DOHH2 (cell line): ENCODE results near the gene CATSPERE.

Experiments
- H3F3A ChIP-seq: fragments of 200-600 bp; sonication (generic), shearing (Covaris generic); 2 replicates; pipeline ENCODE4 v1.6.0; 2016; ENCODE audit warnings: antibody characterized with exemption, mild to moderate bottlenecking; ENCODE audit not compliant: control insufficient read depth, insufficient read depth
- H3K27ac ChIP-seq: fragments of 200-600 bp; sonication (generic); 2 replicates; pipeline ENCODE4 v1.5.1; 2014; ENCODE audit warnings: low read depth, mild to moderate bottlenecking, low read length, moderate library complexity
- H3K27me3 ChIP-seq: fragments of 200-600 bp; sonication (generic); 2 replicates; pipeline ENCODE4 v1.6.1; 2014; ENCODE audit warnings: mild to moderate bottlenecking, low read length, mixed read lengths; ENCODE audit not compliant: control insufficient read depth
- H3K36me3 ChIP-seq: fragments of 200-600 bp; sonication (generic); 2 replicates; pipeline ENCODE4 v1.6.1; 2014; ENCODE audit warnings: mild to moderate bottlenecking, low read length, moderate library complexity, mixed read lengths; ENCODE audit not compliant: control insufficient read depth
- H3K4me1 ChIP-seq: fragments of 200-600 bp; sonication (generic); 2 replicates; pipeline ENCODE4 v1.6.1; 2014; ENCODE audit warnings: mild to moderate bottlenecking, low read length, mixed read lengths; ENCODE audit not compliant: control insufficient read depth
- H3K4me2 ChIP-seq: fragments of 200-600 bp; sonication (generic); 2 replicates; pipeline ENCODE4 v1.6.0; 2014; ENCODE audit warnings: mild to moderate bottlenecking, low read length, moderate library complexity
- H3K4me3 ChIP-seq: fragments of 200-600 bp; sonication (generic); 2 replicates; pipeline ENCODE4 v1.5.1; 2014; ENCODE audit warnings: mild to moderate bottlenecking, low read length, mixed read lengths
- H3K79me2 ChIP-seq: fragments of 200-600 bp; sonication (generic); 2 replicates; pipeline ENCODE4 v1.6.1; 2014; ENCODE audit warnings: mild to moderate bottlenecking, low read length, mixed read lengths; ENCODE audit not compliant: control insufficient read depth
- H3K9me2 ChIP-seq: fragments of 200-600 bp; sonication (generic); replicated peaks from 2 replicates; pipeline ENCODE4 v1.6.1; 2014; ENCODE audit warnings: mild to moderate bottlenecking, low read length, mixed read lengths; ENCODE audit not compliant: control insufficient read depth
- H3K9me3 ChIP-seq: fragments of 200-600 bp; sonication (generic); 2 replicates; pipeline ENCODE4 v1.6.1; 2014; ENCODE audit warnings: antibody characterized with exemption, low read length, mixed read lengths; ENCODE audit not compliant: control insufficient read depth, insufficient read depth
- H4K20me1 ChIP-seq: fragments of 200-600 bp; sonication (generic); 2 replicates; pipeline ENCODE4 v1.6.0; 2014; ENCODE audit warnings: low read depth, mild to moderate bottlenecking, antibody characterized with exemption, low read length, moderate library complexity; ENCODE audit not compliant: control insufficient read depth, insufficient read depth
- CTCF ChIP-seq: fragments of 200-600 bp; sonication (generic); IDR thresholded peaks from one replicate; pipeline ENCODE4 v1.5.1; 2014; ENCODE audit warnings: antibody characterized with exemption, mild to moderate bottlenecking, low read depth, low read length; ENCODE audit not compliant: poor library complexity, severe bottlenecking
- EZH2phosphoT487 ChIP-seq: fragments of 200-600 bp; sonication (generic); IDR thresholded peaks from 2 replicates; pipeline ENCODE4 v1.6.1; 2017; ENCODE audit warnings: borderline replicate concordance, mild to moderate bottlenecking, antibody characterized with exemption, low read length, moderate library complexity, mixed read lengths

The CATSPERE gene

GRCh38 chr1:244454412-244454811, 6.7 kb upstream of the CATSPERE start:
- TF ChIP-seq EZH2phosphoT487 (no peak), CTCF (no peak)
- H3K4me1 ChIP-seq, result peaks cover 21% of the 10 kb centered on the region
- peaks cover 22% of the 10 kb centered on the region for H3K79me2 ChIP-seq
- H3K27ac ChIP-seq, result no peak overlapping the region
- H4K20me1 ChIP-seq, result peaks cover 8% of the 10 kb centered on the region; the same call in 1 of the 2 replicates
- H3F3A ChIP-seq, result no peaks in the 10 kb centered on the region
- H3K4me2 ChIP-seq, result no peak overlapping the region
- peaks cover 16% of the 10 kb centered on the region for H3K36me3 ChIP-seq
- no peak overlapping the region for H3K4me3 ChIP-seq
- no peaks in the 10 kb centered on the region for H3K27me3 ChIP-seq
- H3K9me3 ChIP-seq, result no peaks in the 10 kb centered on the region
- H3K9me2 ChIP-seq, result no peaks in the 10 kb centered on the region

- TF ChIP-seq EZH2phosphoT487 (no peak), CTCF (no peak)
- H3K4me3 ChIP-seq, result no peak overlapping the region
- no peaks in the 10 kb centered on the region for H4K20me1 ChIP-seq
- no peak overlapping the region for H3K27ac ChIP-seq
- no peaks in the 10 kb centered on the region for H3K9me3 ChIP-seq
- no peak overlapping the region for H3K4me2 ChIP-seq
- H3F3A ChIP-seq, result no peaks in the 10 kb centered on the region
- H3K27me3 ChIP-seq, result no peaks in the 10 kb centered on the region
- H3K4me1 ChIP-seq, result peaks cover 24% of the 10 kb centered on the region
- H3K9me2 ChIP-seq, result no peaks in the 10 kb centered on the region
- peaks cover under 1% of the 10 kb centered on the region for H3K36me3 ChIP-seq
- peaks cover under 1% of the 10 kb centered on the region for H3K79me2 ChIP-seq
Measured at GRCh38 chr1:244456586-244456985, 4.5 kb upstream of the CATSPERE start.

- Histone ChIP-seq H3K9me3 (no peaks in the 10 kb centered on the region), H3K27ac (no peak overlapping the region), H3K4me2 (no peak overlapping the region), H3F3A (peaks cover 12% of the 10 kb centered on the region), H3K4me3 (no peak overlapping the region), H4K20me1 (no peaks in the 10 kb centered on the region), H3K27me3 (no peaks in the 10 kb centered on the region), H3K9me2 (no peaks in the 10 kb centered on the region), H3K79me2 (no peaks in the 10 kb centered on the region), H3K4me1 (peaks cover 17% of the 10 kb centered on the region), H3K36me3 (no peaks in the 10 kb centered on the region)
- no peak for TF ChIP-seq EZH2phosphoT487
- TF ChIP-seq CTCF, result no peak
Measured at GRCh38 chr1:244458781-244459180, 2.3 kb upstream of the CATSPERE start.
